ENCODE results near the gene UNC5B. TPM values are rescaled to one million over a fixed set of nuclear protein-coding genes. Genes with fewer than 3 reads are reported as not detected.

Gene UNC5B
- total RNA-seq, 2 experiments from 2014 or later = 0.07 TPM

GRCh38 chr10:71268758-71269157, 56.4 kb downstream of the UNC5B start:
- Mint-ChIP-seq H3K36me3 (ENCODE audit: low read depth) (no peaks in the 10 kb centered on the region), H3K27me3 (peaks cover 1% of the 10 kb centered on the region), H3K9me3 (no peaks in the 10 kb centered on the region), H3K4me3 (no peak overlapping the region), H3K4me1 (ENCODE audit: low read depth) (no peaks in the 10 kb centered on the region), H3K27ac (no peak overlapping the region)
- ChIA-PET POLR2A (no interaction called here), CTCF (no interaction called here)
- DNase-seq (no peak), ATAC-seq (no peak)
- intact Hi-C loops (cut with micrococcal nuclease) = no loop called here
- TF ChIP-seq CTCF (IDR thresholded peaks at IDR 0.05) = no peak

- peaks cover 1% of the 10 kb centered on the region for H3K27me3 Mint-ChIP-seq
- no peaks in the 10 kb centered on the region for H3K9me3 Mint-ChIP-seq
- POLR2A ChIA-PET = interaction anchor here (0.7 kb wide), 1 partner anchor 28 kb away, joined by 3 read pairs; no protein-coding TSS in a partner anchor
- DNase-seq (no peak), ATAC-seq (no peak)
- H3K4me1 Mint-ChIP-seq (ENCODE audit: low read depth) = no peaks in the 10 kb centered on the region
- CTCF ChIA-PET = interaction anchor here (0.6 to 2.9 kb wide), 10 partner anchors 8 to 301 kb away, joined by 3 to 22 read pairs (median 4); no protein-coding TSS in a partner anchor
- intact Hi-C loops (cut with micrococcal nuclease) = no loop called here
- no peaks in the 10 kb centered on the region for H3K36me3 Mint-ChIP-seq (ENCODE audit: low read depth)
- no peak overlapping the region for H3K27ac Mint-ChIP-seq
- no peak overlapping the region for H3K4me3 Mint-ChIP-seq
- no peak for TF ChIP-seq CTCF (IDR thresholded peaks at IDR 0.05)
Observed at GRCh38 chr10:71269301-71270288, 57.2 kb downstream of the UNC5B start.

- Mint-ChIP-seq H3K36me3 (ENCODE audit: low read depth) (no peaks in the 10 kb centered on the region), H3K4me3 (no peak overlapping the region), H3K27ac (no peak overlapping the region), H3K4me1 (ENCODE audit: low read depth) (no peaks in the 10 kb centered on the region), H3K9me3 (no peaks in the 10 kb centered on the region), H3K27me3 (peaks cover 1% of the 10 kb centered on the region)
- ATAC-seq = peak; percentile 80
- DNase-seq = peak; percentile 71
- no peak for TF ChIP-seq CTCF (IDR thresholded peaks at IDR 0.05)
- POLR2A ChIA-PET = interaction anchor here (0.6 to 0.7 kb wide), 2 partner anchors 29 to 424 kb away, joined by 3 read pairs; no protein-coding TSS in a partner anchor
- intact Hi-C loops (cut with micrococcal nuclease) = no loop called here
- CTCF ChIA-PET = interaction anchor here (0.6 to 2.9 kb wide), 13 partner anchors 8 to 300 kb away, joined by 3 to 22 read pairs (median 4); no protein-coding TSS in a partner anchor
Observed at GRCh38 chr10:71270301-71271220, 58.2 kb downstream of the UNC5B start.

GRCh38 chr10:71271662-71272055, 59.3 kb downstream of the UNC5B start:
- H3K4me1 Mint-ChIP-seq (ENCODE audit: low read depth) = no peaks in the 10 kb centered on the region
- no peaks in the 10 kb centered on the region for H3K9me3 Mint-ChIP-seq
- DNase-seq (no peak), ATAC-seq (no peak)
- no peaks in the 10 kb centered on the region for H3K36me3 Mint-ChIP-seq (ENCODE audit: low read depth)
- no peak overlapping the region for H3K27ac Mint-ChIP-seq
- intact Hi-C loops (cut with micrococcal nuclease) = no loop called here
- POLR2A ChIA-PET = no interaction called here
- H3K27me3 Mint-ChIP-seq = peaks cover 1% of the 10 kb centered on the region
- H3K4me3 Mint-ChIP-seq = no peak overlapping the region
- no peak for TF ChIP-seq CTCF (IDR thresholded peaks at IDR 0.05)
- CTCF ChIA-PET = interaction anchor here (0.9 to 2.9 kb wide), 4 partner anchors 11 to 42 kb away, joined by 3 to 22 read pairs (median 9); no protein-coding TSS in a partner anchor
